T-helper 2 cell (primary cell): Measurements from ENCODE around the gene GALNT13.

Experiments used
- DNase-seq, 5 experiments: peaks; one replicate each; pipeline versions ENCODE4 v3.0.0 to v3.0.0-alpha.2; 2012 to 2022

GALNT13 gene

GRCh38 chr2:154132827-154133226 is 261.1 kb downstream of the GALNT13 start:
- DNase-seq = no peak

GRCh38 chr2:154133823-154134222 is 262.1 kb downstream of the GALNT13 start:
- no peak for DNase-seq

GRCh38 chr2:154140249-154141025 is 268.7 kb downstream of the GALNT13 start:
- no peak for DNase-seq

- DNase-seq = no peak
These were observed 270.8 kb downstream of the GALNT13 start for GRCh38 chr2:154142480-154142879.

DNA sequence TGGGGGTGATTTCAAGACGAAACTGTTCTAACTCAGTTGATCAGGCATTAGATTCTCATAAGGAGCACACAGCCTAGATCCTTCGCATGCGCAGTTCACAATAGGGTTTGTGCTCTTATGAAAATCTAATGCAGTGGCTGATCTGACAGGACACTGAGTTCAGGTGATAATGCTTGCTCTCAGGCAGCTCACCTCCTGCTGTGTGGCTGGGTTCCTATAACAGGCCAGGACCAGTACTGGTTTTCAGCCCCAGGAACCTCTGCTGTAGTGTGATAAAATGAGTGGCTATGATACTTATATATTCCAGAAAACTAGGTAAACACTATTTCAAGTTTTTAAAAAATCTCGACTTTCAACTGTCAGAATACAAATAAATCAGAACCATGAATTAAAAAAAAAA is 271.4 kb downstream of the GALNT13 start:
- DNase-seq = no peak

DNA sequence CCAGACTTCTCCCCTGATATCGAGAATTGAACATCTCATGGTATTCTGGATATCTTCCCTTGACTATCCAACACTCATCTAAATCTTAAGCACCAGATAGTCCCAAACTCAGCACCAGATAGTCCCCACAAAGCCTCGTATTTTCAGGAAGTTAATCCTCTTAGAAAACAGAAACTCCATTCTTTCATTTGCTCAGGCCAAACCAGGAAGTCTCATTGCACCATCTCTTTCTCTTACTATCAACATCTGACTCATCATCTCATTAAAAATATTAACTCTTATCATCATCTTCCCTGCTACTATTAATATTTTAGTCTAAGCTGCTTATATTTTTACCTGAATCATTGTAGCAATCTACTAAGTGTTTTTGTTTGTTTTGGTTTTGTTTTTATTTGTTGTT is 286.4 kb downstream of the GALNT13 start:
- no peak for DNase-seq

GRCh38 chr2:154161286-154161685 is 289.6 kb downstream of the GALNT13 start:
- DNase-seq = no peak

DNA sequence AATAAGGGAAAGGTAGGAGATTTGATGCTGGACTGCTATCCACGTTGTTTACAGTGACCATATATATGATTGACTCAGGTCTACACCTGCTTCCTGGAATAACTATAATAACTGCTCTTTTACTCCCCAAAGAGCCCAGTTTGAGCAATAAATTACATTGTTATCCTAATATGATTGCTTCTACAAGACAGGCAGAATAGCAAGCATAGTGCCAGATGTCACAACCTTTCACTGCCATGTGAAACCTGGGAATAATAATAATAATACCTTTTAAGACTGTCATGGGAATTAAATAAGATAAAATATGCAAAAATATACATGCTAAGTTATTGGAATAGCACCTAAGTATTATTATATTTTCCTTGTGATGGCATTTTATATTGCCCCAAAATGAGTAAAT is 298.7 kb downstream of the GALNT13 start:
- no peak for DNase-seq

GRCh38 chr2:154173164-154173563 is 301.4 kb downstream of the GALNT13 start:
- no peak for DNase-seq

DNA sequence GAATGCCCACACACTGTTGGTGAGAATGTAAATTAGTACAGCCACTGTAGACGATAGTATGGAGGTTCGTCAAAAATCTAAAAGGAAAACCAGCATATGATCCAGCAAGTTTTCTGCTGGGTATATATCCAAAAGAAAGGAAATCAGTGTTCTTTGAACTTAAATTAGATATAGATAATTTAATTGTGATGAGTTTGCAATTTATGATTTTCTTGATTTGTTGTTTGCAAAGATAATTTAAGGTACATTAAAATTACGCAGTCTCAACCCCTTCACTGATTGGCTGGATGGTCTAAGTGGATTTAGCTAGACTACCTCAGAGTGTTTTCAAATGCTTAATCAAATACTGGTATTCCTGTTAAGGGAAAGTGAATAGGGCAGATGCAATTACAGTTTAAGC is 302.2 kb downstream of the GALNT13 start:
- DNase-seq = no peak

GRCh38 chr2:154182008-154182407 is 310.3 kb downstream of the GALNT13 start:
- DNase-seq = no peak

DNA sequence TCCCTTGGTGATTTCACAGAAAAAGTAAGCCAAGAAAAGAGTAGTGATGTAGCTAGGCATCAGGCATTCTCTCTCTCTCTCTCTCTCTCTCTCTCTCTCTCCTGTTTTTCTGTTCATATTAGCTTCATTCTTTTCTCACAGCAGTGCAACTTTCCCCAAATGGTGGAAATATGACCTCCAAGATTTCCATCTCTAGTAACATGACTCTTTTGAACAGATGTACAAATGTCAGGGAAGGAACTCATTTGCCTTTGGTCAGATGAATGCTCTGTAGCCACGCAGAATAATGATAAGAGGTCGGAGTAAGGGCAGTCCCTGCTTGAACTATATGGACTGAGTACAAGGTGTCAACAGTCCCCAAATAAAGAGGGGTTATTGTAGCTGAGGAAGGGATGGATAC is 316.2 kb downstream of the GALNT13 start:
- DNase-seq = no peak

DNA sequence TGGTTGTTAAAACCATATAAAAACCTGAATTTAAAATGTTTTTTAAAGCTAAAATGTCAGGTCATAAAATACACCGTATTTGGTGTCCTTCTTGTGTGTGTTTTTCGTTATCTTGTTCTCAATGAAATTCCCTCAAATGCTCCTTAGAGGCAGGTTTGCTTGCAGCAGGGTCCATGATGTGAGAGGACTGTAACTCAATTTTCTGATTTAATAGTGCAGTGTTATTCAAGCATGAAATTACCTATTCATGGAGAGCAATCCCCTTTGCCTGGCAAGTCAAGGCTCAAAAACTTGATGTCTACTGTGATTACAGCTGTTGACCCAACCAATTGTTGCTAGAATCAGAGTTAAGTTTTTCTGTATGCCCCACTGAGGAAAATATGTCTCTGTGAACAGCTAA is 318.2 kb downstream of the GALNT13 start:
- DNase-seq = no peak

- DNase-seq = no peak
These were observed 321.5 kb downstream of the GALNT13 start for GRCh38 chr2:154193246-154193645.

DNA sequence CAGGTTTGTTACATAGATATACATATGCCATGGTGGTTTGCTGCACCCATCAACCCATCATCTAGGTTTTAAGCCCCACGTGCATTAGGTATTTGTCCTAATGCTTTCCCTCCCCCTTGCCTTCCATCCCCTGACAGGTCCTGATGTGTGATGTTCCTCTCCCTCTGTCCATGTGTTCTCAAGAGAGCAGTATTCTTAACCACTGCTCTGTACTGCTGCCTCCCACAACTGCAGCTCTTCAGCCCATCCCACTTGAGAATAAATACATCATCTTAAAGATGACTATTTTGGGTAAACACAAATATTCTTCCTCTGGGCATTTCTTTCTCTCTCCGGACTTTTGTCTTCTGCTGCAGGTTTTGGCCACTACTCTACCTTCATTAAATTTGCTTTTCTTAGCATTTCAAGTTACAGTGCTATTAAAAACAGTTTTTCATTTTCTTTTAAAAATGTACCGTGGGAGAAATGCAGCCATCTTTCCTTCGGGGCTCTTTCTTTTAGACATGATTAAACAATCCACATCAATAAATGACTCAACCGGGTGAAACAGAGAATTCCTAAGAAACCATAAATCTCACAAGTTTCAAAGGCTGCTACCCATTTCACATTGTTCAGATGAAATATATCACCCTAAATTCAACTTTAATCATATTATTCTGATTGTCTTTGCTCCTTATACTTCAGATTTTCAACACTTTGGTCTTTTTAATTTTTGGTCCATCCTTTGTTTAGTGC is 323.4 kb downstream of the GALNT13 start:
- DNase-seq = no peak

GRCh38 chr2:154195644-154196195 is 324.0 kb downstream of the GALNT13 start:
- DNase-seq = no peak

GRCh38 chr2:154198866-154199265 is 327.1 kb downstream of the GALNT13 start:
- DNase-seq = no peak

DNA sequence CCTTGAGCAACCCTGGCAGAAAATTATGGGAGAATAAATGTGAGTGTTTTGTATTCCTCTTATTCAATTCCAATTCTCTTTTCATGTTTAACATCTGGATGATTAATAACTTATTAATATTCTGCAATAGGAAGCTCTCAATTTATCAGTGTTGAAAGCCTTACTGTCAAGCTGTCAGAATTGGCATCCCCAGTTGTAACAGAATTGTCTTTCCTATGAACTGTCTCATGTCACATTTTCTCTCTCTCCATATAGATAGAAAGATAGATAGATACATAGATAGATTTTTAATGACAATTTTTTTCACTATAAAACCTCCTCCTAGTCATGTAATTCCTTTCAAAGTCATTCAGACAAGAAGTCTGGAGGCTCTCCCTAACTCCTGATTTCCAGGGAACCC is 331.5 kb downstream of the GALNT13 start:
- no peak for DNase-seq

DNA sequence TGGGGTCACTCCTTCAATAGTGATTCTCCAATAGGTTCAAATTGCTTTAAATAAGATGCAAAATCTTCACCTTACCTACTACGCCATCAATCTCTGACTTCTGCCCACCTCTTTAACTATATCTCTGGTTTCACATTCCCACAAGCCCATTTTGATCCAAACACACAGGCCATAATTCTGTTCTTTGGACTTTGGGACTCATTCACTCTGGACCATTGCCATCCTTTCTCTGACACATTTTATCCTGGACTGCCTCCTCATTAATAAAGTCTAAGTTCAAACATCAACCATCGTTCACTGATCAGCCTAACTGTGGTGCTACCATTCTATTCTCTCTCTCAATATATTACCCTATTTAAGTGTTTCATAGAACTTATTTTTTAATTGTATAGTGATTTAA is 332.2 kb downstream of the GALNT13 start:
- no peak for DNase-seq

GRCh38 chr2:154207288-154208047 is 335.7 kb downstream of the GALNT13 start:
- no peak for DNase-seq

GRCh38 chr2:154223726-154224125 is 352.0 kb downstream of the GALNT13 start:
- no peak for DNase-seq

GRCh38 chr2:154226931-154227330 is 355.2 kb downstream of the GALNT13 start:
- DNase-seq = no peak

- no peak for DNase-seq
These were observed 357.0 kb downstream of the GALNT13 start for GRCh38 chr2:154228566-154229280.
